Heart left ventricle (tissue), 13 donors: ENCODE results near the gene ACTG2.

ENCODE experiments used
- POLR2A ChIP-seq, 2 donors: fragments of 450-650 bp; IDR thresholded peaks; one replicate each; pipeline ENCODE4 v1.6.1; 2017; ENCODE audit warnings: antibody characterized with exemption in 2 of 2, mild to moderate bottlenecking in 2 of 2, moderate library complexity in 2 of 2
- TF ChIP-seq, protein P1 (sequence below), 12 donors: fragments of 200-600 bp; sonication (generic) in 4 of 12; IDR thresholded peaks; one replicate each; pipeline versions ENCODE4 v1.5.0 to v1.8.0; 2018 to 2022; ENCODE audit warnings: antibody characterized with exemption in 12 of 12, mild to moderate bottlenecking in 5 of 12
- donor health status: ischemic (EF 13 %, LVEDD 7.1; RV severe dilation, severe dysfunction).
- donor health status: DM: no; HTN: yes; CAD: no.
- donor health status: DM: no; HTN: no; CAD: no.
- donor health status: ischemic (EF 25% LVEDD 6.9; RV normal size, moderate dysfunction).
- donor health status: ischemic (EF 25% LVEDD 5.7; RV mildly dilated, moderate dysfunction).
- donor health status: ischemic (EF 35%, LVEDD 5.7; RV mildly dilated, moderate dysfunction).
- donor health status: nonischemic (EF 11% LVEDD 7.7; RV severe dilation, severe dysfunction).
- donor health status: DM: yes; HTN: yes; CAD: no.
- donor health status: PGD.
- donor health status: ischemic (EF 29% LVEDD 5.4; RV normal size, mild dysfunction).
- donor health status: nonischemic (EF 23%, LVEDD 6.1; RV moderate dilation, normal function).

DNA sequence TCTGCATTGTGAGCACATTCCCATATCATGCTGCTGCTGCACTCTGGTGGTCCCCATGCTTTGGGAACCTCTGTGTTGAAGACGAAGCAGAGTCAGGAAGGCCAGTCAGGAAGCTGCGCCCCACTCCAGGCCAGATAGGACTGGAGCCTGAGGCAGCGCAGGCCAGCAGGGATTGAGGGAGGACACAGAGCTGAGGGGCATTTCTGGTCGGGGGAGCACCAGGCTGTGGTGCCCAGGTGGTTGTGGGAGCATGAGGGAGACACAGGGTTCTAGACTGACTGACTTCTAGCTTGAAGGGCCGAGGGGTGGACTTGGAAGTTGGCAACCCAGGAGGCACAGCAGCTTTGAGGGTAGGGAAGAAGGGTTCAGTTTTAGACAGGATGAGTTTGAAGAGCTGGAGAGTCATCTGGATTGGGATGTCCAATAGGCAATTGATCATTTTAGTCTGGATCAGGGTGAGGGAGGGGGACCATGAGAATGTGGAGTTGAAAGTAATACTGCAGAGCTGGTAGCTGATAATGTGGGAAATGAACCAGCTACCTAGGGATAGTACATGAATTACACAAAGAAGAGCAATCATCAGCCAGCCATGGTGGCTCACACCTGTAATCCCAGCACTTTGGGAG lies 1.4 kb upstream of the ACTG2 start:
- TF ChIP-seq POLR2A (IDR thresholded peaks at IDR 0.05), result no peak
- TF ChIP-seq, protein P1, sequence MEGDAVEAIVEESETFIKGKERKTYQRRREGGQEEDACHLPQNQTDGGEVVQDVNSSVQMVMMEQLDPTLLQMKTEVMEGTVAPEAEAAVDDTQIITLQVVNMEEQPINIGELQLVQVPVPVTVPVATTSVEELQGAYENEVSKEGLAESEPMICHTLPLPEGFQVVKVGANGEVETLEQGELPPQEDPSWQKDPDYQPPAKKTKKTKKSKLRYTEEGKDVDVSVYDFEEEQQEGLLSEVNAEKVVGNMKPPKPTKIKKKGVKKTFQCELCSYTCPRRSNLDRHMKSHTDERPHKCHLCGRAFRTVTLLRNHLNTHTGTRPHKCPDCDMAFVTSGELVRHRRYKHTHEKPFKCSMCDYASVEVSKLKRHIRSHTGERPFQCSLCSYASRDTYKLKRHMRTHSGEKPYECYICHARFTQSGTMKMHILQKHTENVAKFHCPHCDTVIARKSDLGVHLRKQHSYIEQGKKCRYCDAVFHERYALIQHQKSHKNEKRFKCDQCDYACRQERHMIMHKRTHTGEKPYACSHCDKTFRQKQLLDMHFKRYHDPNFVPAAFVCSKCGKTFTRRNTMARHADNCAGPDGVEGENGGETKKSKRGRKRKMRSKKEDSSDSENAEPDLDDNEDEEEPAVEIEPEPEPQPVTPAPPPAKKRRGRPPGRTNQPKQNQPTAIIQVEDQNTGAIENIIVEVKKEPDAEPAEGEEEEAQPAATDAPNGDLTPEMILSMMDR (IDR thresholded peaks at IDR 0.05), result no peak
